K562 (cell line): Measurements from ENCODE around the gene ARL5C. TPM values are rescaled to one million over a fixed set of nuclear protein-coding genes. Genes with fewer than 3 reads are reported as not detected.

Experiments
- ATAC-seq: fragments of 200-7000 bp; cut with Tn5 transposase; 3 replicates; pipeline ENCODE4 v1.9.1; 2020; ENCODE audit warnings: moderate library complexity
- BruUV-seq: library from RNA; stranded (reverse); fragments of 400-500 nt; replicated peaks from 2 replicates; lab custom pipeline; 2021; lab: Mats Ljungman, UMichigan
- CTCF ChIA-PET: fragments of 300-600 bp; formaldehyde crosslinking; extraction: SDS; loops from one replicate; lab custom pipeline; 2021; ENCODE audit warnings: low intra/inter-chr PET ratio; lab: Yijun Ruan, JAX
- POLR2A ChIA-PET: fragments of 300-600, 350-650 bp; sonication (Branson Sonifier 250); formaldehyde crosslinking; extraction: SDS; loops from one replicate; lab custom pipeline; 2021; ENCODE audit warnings: antibody characterized with exemption, inconsistent platforms; lab: Yijun Ruan, JAX
- DNase-seq, 4 experiments: peaks; one replicate each; pipeline versions ENCODE4 v3.0.0 to v3.0.0-alpha.2; 2011 to 2018; ENCODE audit warnings: low spot score in 3 of 4, mixed read lengths in 3 of 4; ENCODE audit errors: extremely low read depth in 1 of 4
- FAIRE-seq: peaks from 2 replicates; lab custom pipeline; 2011; peaks lifted over from hg19 to GRCh38; lab: Jason Lieb, UNC
- H2AFZ ChIP-seq: 2 replicates; pipeline ENCODE4 v1.6.0; 2011; ENCODE audit warnings: low read depth, low read length, control low read depth, inconsistent platforms
- H3K27ac ChIP-seq: fragments of 200-600 bp; 3 replicates; pipeline ENCODE4 v1.8.0; 2011; ENCODE audit warnings: low read depth, mild to moderate bottlenecking, control low read depth, inconsistent platforms, low read length, moderate library complexity, mixed read lengths; ENCODE audit errors: extremely low read depth
- H3K27me3 ChIP-seq, 2 experiments: fragments of 300-600 bp in 1 of 2; 2 replicates in 1 of 2; 3 replicates in 1 of 2; pipeline versions ENCODE4 v1.6.0 to v1.8.0; 2011; ENCODE audit warnings: inconsistent platforms in 2 of 2, low read length in 2 of 2, mild to moderate bottlenecking in 1 of 2, mixed read lengths in 1 of 2, moderate library complexity in 1 of 2; ENCODE audit not compliant: control insufficient read depth in 2 of 2, insufficient read depth in 2 of 2
- H3K36me3 ChIP-seq: fragments of 300-600 bp; 3 replicates; pipeline ENCODE4 v1.8.0; 2011; ENCODE audit warnings: mild to moderate bottlenecking, low read length, inconsistent platforms; ENCODE audit not compliant: control insufficient read depth, insufficient read depth
- H3K4me1 ChIP-seq, 2 experiments: fragments of 200-600 bp in 1 of 2; replicated peaks in 1 of 2; 2 replicates in 1 of 2; 3 replicates in 1 of 2; pipeline versions ENCODE4 v1.5.1 to v1.8.0; 2011; ENCODE audit warnings: inconsistent platforms in 2 of 2, low read length in 2 of 2, mild to moderate bottlenecking in 1 of 2, mixed read lengths in 1 of 2, moderate library complexity in 1 of 2; ENCODE audit not compliant: control insufficient read depth in 2 of 2, insufficient read depth in 2 of 2
- H3K4me2 ChIP-seq: 2 replicates; pipeline ENCODE4 v1.6.1; 2011; ENCODE audit warnings: low read length, control low read depth, inconsistent platforms, mixed read lengths; ENCODE audit not compliant: insufficient read depth
- H3K4me3 ChIP-seq: fragments of 200-600 bp; sonication (generic), shearing (Covaris generic); 2 replicates; pipeline ENCODE4 v1.5.1; 2016; ENCODE audit warnings: control low read depth, inconsistent platforms
- H3K79me2 ChIP-seq: fragments of 200-600 bp; 3 replicates; pipeline ENCODE4 v1.8.0; 2011; ENCODE audit warnings: low read length, inconsistent platforms; ENCODE audit not compliant: control insufficient read depth, insufficient read depth
- H3K9ac ChIP-seq, 2 experiments: 2 replicates each; pipeline versions ENCODE4 v1.6.0 to v1.6.1; 2011; ENCODE audit warnings: low read depth in 2 of 2, low read length in 2 of 2, control low read depth in 1 of 2, inconsistent platforms in 1 of 2, mild to moderate bottlenecking in 1 of 2, mixed read lengths in 1 of 2; ENCODE audit not compliant: insufficient read depth in 1 of 2
- H3K9me1 ChIP-seq: one replicate; pipeline ENCODE4 v1.6.0; 2011; ENCODE audit warnings: inconsistent platforms, mild to moderate bottlenecking, low read length, moderate library complexity; ENCODE audit not compliant: control insufficient read depth, insufficient read depth
- H3K9me3 ChIP-seq: replicated peaks from 2 replicates; pipeline ENCODE4 v1.5.1; 2011; ENCODE audit warnings: low read depth, low read length, inconsistent platforms; ENCODE audit not compliant: control insufficient read depth, insufficient read depth
- H4K20me1 ChIP-seq: replicated peaks from 2 replicates; pipeline ENCODE4 v1.6.1; 2011; ENCODE audit warnings: low read length, inconsistent platforms, mixed read lengths; ENCODE audit not compliant: control insufficient read depth, insufficient read depth
- ATF1 ChIP-seq, 2 experiments: fragments of 450-650 bp in 1 of 2; IDR thresholded peaks; 2 replicates each; pipeline ENCODE4 v1.6.1; 2016; ENCODE audit warnings: missing compliant biosample characterization in 1 of 2, missing genetic modification characterization in 1 of 2
- BCL6 ChIP-seq: fragments of 250-450 bp; sonication (Bioruptor Pico); IDR thresholded peaks from 2 replicates; pipeline ENCODE4 v1.4.0; 2020
- CBFB ChIP-seq: sonication (generic); formaldehyde crosslinking; IDR thresholded peaks from 2 replicates; pipeline ENCODE4 v1.4.0; 2020; ENCODE audit warnings: mild to moderate bottlenecking, missing genetic modification reagents
- CEBPB ChIP-seq: fragments of 450-650 bp; IDR thresholded peaks from 2 replicates; pipeline ENCODE4 v1.6.1; 2016; ENCODE audit warnings: missing genetic modification characterization, missing compliant biosample characterization
- CREM ChIP-seq: IDR thresholded peaks from 2 replicates; pipeline ENCODE4 v1.6.1; 2014; ENCODE audit warnings: antibody characterized with exemption, low read depth
- DMBX1 ChIP-seq: fragments of 250-450 bp; sonication (Bioruptor Pico); IDR thresholded peaks from 2 replicates; pipeline ENCODE4 v1.8.0; 2022; ENCODE audit warnings: inconsistent platforms, mild to moderate bottlenecking, moderate library complexity, borderline replicate concordance
- EGR1 ChIP-seq: fragments of 450-650 bp; conservative IDR thresholded peaks from 2 replicates; pipeline ENCODE4 v1.6.1; 2017; ENCODE audit warnings: mild to moderate bottlenecking
- ETV1 ChIP-seq: fragments of 450-650 bp; conservative IDR thresholded peaks from 2 replicates; pipeline ENCODE4 v1.6.1; 2016; ENCODE audit warnings: missing genetic modification characterization, control low read depth, low read depth, missing compliant biosample characterization
- GATAD2A ChIP-seq: fragments of 450-650 bp; IDR thresholded peaks from 2 replicates; pipeline ENCODE4 v1.6.1; 2017
- HMG20B ChIP-seq: fragments of 250-450 bp; sonication (Bioruptor Pico); IDR thresholded peaks from 2 replicates; pipeline ENCODE4 v1.5.0; 2021; ENCODE audit warnings: mild to moderate bottlenecking
- KHSRP ChIP-seq: fragments of 450-650 bp; IDR thresholded peaks from 2 replicates; pipeline ENCODE4 v1.6.1; 2017
- MEF2A ChIP-seq: IDR thresholded peaks from 2 replicates; pipeline ENCODE4 v1.6.1; 2011; ENCODE audit warnings: low read depth, mild to moderate bottlenecking, low read length, moderate library complexity; ENCODE audit not compliant: control insufficient read depth
- NUFIP1 ChIP-seq: fragments of 450-650 bp; IDR thresholded peaks from 2 replicates; pipeline ENCODE4 v1.6.1; 2018; ENCODE audit not compliant: partially characterized antibody
- POLR2H ChIP-seq: IDR thresholded peaks from 2 replicates; pipeline ENCODE4 v1.6.1; 2016; ENCODE audit warnings: missing genetic modification characterization, low read depth, mild to moderate bottlenecking, control low read depth, missing compliant biosample characterization, moderate library complexity
- PRMT5 ChIP-seq: sonication (generic); formaldehyde crosslinking; IDR thresholded peaks from 2 replicates; pipeline ENCODE4 v1.5.0; 2020; ENCODE audit warnings: missing genetic modification reagents
- RAD51 ChIP-seq: fragments of 450-650 bp; IDR thresholded peaks from 2 replicates; pipeline ENCODE4 v1.7.1; 2016; ENCODE audit warnings: low read depth, mild to moderate bottlenecking, borderline replicate concordance
- RB1 ChIP-seq: fragments of 450-650 bp; IDR thresholded peaks from 2 replicates; pipeline ENCODE4 v1.6.1; 2017; ENCODE audit warnings: low read depth, mild to moderate bottlenecking
- ZC3H8 ChIP-seq: fragments of 450-650 bp; IDR thresholded peaks from 2 replicates; pipeline ENCODE4 v1.6.1; 2017
- ZKSCAN1 ChIP-seq: fragments of 150-350 bp; IDR thresholded peaks from 2 replicates; pipeline ENCODE4 v1.6.1; 2016; ENCODE audit warnings: low read depth, low read length
- ZKSCAN8 ChIP-seq: fragments of 200-800 bp; sonication (Bioruptor generic); IDR thresholded peaks from 2 replicates; pipeline ENCODE4 v1.6.1; 2016; ENCODE audit warnings: missing genetic modification characterization, missing compliant biosample characterization
- ZNF124 ChIP-seq: sonication (generic); formaldehyde crosslinking; IDR thresholded peaks from 2 replicates; pipeline ENCODE4 v1.8.1; 2022; ENCODE audit warnings: missing genetic modification reagents
- ZNF551 ChIP-seq: fragments of 250-450 bp; sonication (Bioruptor Pico); IDR thresholded peaks from 2 replicates; pipeline ENCODE4 v1.5.0; 2021; ENCODE audit warnings: mild to moderate bottlenecking, moderate library complexity
- ZNF695 ChIP-seq: fragments of 450-650 bp; formaldehyde crosslinking; IDR thresholded peaks from 2 replicates; pipeline ENCODE4 v1.4.0; 2020; ENCODE audit warnings: mild to moderate bottlenecking, moderate library complexity
- ZSCAN29 ChIP-seq: fragments of 450-650 bp; IDR thresholded peaks from 2 replicates; pipeline ENCODE4 v1.6.1; 2017
- WGBS: fragments of 100-300 bp; shearing (Covaris generic); methylation state at CpG from one replicate; pipeline ENCODE4 v1.1.6; 2016; ENCODE audit warnings: low coverage, mixed read lengths; ENCODE audit not compliant: insufficient coverage; ENCODE audit errors: missing lambda C conversion rate; 5-methylcytosine and 5-hydroxymethylcytosine counted together
- in situ Hi-C: fragments of 300-500 bp; cut with MboI; formaldehyde crosslinking; loops from 4 replicates; pipeline ENCODE4 v1.15.0; 2018; ENCODE audit warnings: inconsistent platforms, mixed read lengths
- intact Hi-C: fragments of 100-400 bp; cut with micrococcal nuclease; formaldehyde crosslinking; loops from 2 replicates; pipeline ENCODE4 v1.14.2; 2022
- polyA plus RNA-seq, 8 experiments: library from polyadenylated mRNA; depleted of rRNA in 4 of 8; stranded (reverse) in 5 of 8; unstranded in 3 of 8; fragments of >200 nt; fragmentation: Nextera tagmentation in 2 of 8; fragmentation: Illumina TruSeq in 1 of 8; extraction: Ambion mirVana in 2 of 8; extraction: Trizol in 1 of 8; gene quantifications; 2 replicates each; pipeline versions ENCODE4 v1.2.1 to v1.2.3, GENCODE V29; 2011 to 2014; ENCODE audit warnings: inconsistent platforms in 1 of 8, missing spikeins in 1 of 8
- total RNA-seq, 7 experiments: library from RNA; depleted of rRNA in 6 of 7; stranded (reverse); fragments of >200 nt in 6 of 7; fragmentation: Illumina TruSeq in 2 of 7; extraction: Trizol in 2 of 7; gene quantifications; 2 replicates each; pipeline versions ENCODE4 v1.2.1 to v1.2.3, GENCODE V29; 2011 to 2021; ENCODE audit warnings: low replicate concordance in 1 of 7
- TF ChIP-seq, protein P1 (sequence below): fragments of 450-650 bp; formaldehyde crosslinking; IDR thresholded peaks from 2 replicates; pipeline ENCODE4 v1.4.0; 2020; ENCODE audit warnings: mild to moderate bottlenecking, moderate library complexity

Gene ARL5C
- total and polyA plus RNA-seq, 9 of the 15 experiments (the other 6 are each of a cell fraction or from before 2014, with no cell fraction given), result not detected

DNA sequence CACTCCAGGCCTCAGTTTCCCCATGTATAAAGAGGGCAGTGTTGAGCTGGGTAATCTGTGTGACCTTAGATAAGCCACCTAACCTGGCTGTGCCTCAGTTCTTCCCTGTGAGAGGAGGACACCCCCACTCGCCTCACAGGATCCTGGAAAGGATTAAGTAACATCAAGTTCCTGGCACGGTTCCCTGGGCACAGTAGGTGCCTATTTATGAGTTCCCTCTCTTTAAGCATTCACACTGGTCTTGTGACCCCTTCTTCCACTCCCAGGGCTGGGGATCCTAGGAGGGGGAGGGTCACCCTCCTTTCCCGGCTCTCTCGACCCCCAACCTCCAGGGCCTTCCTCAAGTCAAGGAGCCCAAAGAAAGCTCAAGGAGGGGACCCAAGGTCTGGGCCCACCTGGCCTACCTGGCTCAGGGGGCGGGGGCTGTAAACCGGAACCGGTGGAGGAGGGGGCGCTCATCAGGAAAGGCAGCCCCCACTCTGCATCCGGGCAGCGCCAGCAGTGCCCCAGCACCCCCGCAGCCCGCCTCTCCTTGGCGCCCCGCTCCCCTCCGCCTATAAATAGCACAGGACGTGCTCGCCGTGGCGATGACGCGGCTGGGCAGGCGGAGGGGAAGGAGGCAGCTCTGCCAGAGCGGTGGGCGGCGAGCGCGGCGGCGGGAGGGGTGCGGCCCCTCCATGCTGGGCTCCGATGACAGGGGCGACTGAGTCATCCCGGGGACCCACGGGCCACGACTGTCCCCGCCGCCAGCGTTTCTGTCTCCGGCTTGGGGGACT, 43.5 kb upstream of the ARL5C start:
- Histone ChIP-seq H3K27ac (no peak overlapping the region), H2AFZ (no peak overlapping the region), H3K9me1 (peaks cover 4% of the 10 kb centered on the region), H4K20me1 (no peaks in the 10 kb centered on the region), H3K36me3 (peaks cover 8% of the 10 kb centered on the region; the same call in 2 of the 3 replicates), H3K4me1 (peaks cover 0 to 32% of the 10 kb centered on the region in 2 experiments; a peak in 3 of 5 replicates), H3K4me3 (no peak overlapping the region), H3K79me2 (no peaks in the 10 kb centered on the region), H3K4me2 (no peak overlapping the region), H3K9ac (peak overlapping the region in 1 of 2 experiments; percentile 74; a peak in 2 of 4 replicates), H3K27me3 (peaks cover 0 to 36% of the 10 kb centered on the region in 2 experiments; a peak in 2 of 5 replicates), H3K9me3 (no peaks in the 10 kb centered on the region)
- WGBS, result 8% methylated on average over 37 of the region's 39 CpGs
- peak in 3 of 4 experiments; percentile 6 to 41 (median 40) for DNase-seq
- in situ Hi-C loops (no loop called here), intact Hi-C loops (loop anchor here (5.0 kb wide), 3 partner anchors 143 to 408 kb away; no protein-coding TSS in a partner anchor)
- no peak for ATAC-seq
- ChIA-PET CTCF (interaction anchor here (1.3 to 1.5 kb wide), 2 partner anchors 30 to 35 kb away, joined by 3 to 6 read pairs; no protein-coding TSS in a partner anchor), POLR2A (interaction anchor here (2.1 kb wide), 1 partner anchor 10 kb away, joined by 16 read pairs; the partner anchor contains the start of gene RPL19)
- BruUV-seq, result no TSS peak
- FAIRE-seq, result no peak
- peak; percentile 48; the same call in 1 of the 2 replicates for TF ChIP-seq MEF2A
- TF ChIP-seq ETV1, result no peak
- no peak for TF ChIP-seq ZNF695 (CRISPR knock-in tag)
- TF ChIP-seq GATAD2A, result no peak
- TF ChIP-seq EGR1, result peak; percentile 58
- no peak for TF ChIP-seq ZNF551 (CRISPR knock-in tag)
- TF ChIP-seq ZSCAN29, result no peak
- TF ChIP-seq ZKSCAN1, result no peak
- TF ChIP-seq POLR2H (tag), result no peak
- TF ChIP-seq, protein P1, sequence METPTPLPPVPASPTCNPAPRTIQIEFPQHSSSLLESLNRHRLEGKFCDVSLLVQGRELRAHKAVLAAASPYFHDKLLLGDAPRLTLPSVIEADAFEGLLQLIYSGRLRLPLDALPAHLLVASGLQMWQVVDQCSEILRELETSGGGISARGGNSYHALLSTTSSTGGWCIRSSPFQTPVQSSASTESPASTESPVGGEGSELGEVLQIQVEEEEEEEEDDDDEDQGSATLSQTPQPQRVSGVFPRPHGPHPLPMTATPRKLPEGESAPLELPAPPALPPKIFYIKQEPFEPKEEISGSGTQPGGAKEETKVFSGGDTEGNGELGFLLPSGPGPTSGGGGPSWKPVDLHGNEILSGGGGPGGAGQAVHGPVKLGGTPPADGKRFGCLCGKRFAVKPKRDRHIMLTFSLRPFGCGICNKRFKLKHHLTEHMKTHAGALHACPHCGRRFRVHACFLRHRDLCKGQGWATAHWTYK (CRISPR knock-in tag), result no peak
- no peak for TF ChIP-seq DMBX1 (CRISPR knock-in tag)
- TF ChIP-seq CEBPB (tag), result no peak
- TF ChIP-seq PRMT5, result no peak
- TF ChIP-seq CREM, result 0 out of 2 replicates have a peak, but pooled peaks have one; percentile 15
- TF ChIP-seq ZNF124 (CRISPR knock-in tag), result no peak
- no peak for TF ChIP-seq KHSRP
- TF ChIP-seq CBFB (CRISPR knock-in tag), result no peak
- TF ChIP-seq BCL6 (CRISPR knock-in tag), result no peak
- no peak for TF ChIP-seq RB1
- no peak for TF ChIP-seq ZKSCAN8 (CRISPR knock-in tag)
- TF ChIP-seq HMG20B, result no peak
- no peak for TF ChIP-seq ATF1 (CRISPR knock-in tag; IDR thresholded peaks at IDR 0.05)
- 0 out of 2 replicates have a peak, but pooled peaks have one; percentile 11 for TF ChIP-seq ATF1 (tag; IDR thresholded peaks at IDR 0.05)
- TF ChIP-seq NUFIP1, result no peak
- TF ChIP-seq ZC3H8, result no peak
- no peak for TF ChIP-seq RAD51
